Activated CD4-positive, alpha-beta memory T cell treated with anti-CD3 and anti-CD28 coated beads, Interleukin-2, amount 10 ng/mL, durations not matched to agents 7 days and 5 days (primary cell): ENCODE data around the gene BRF1. TPM values are rescaled to one million over a fixed set of nuclear protein-coding genes. Genes with fewer than 3 reads are reported as not detected.
A peak's percentile ranks its signal among the peaks of the same experiment; 100 is the strongest.
"Not testable (repeated sequence)": the region's sequence is repeated elsewhere in the genome, so short reads cannot be mapped to it uniquely, and the experiment has no call there.

Source experiments
- CTCF ChIA-PET: fragments of 350-600 bp; sonication (Branson Sonifier 250); formaldehyde crosslinking; loops from one replicate; lab custom pipeline; 2021; ENCODE audit warnings: antibody characterized with exemption, inconsistent platforms; lab: Charles Lee
- POLR2A ChIA-PET: fragments of 350-600 bp; sonication (Branson Sonifier 250); formaldehyde crosslinking; loops from one replicate; lab custom pipeline; 2021; ENCODE audit warnings: antibody characterized with exemption; lab: Charles Lee
- DNase-seq: peaks from one replicate; pipeline ENCODE4 v3.0.0-alpha.2; 2020
- H3K27ac Mint-ChIP-seq: one replicate; pipeline ENCODE4 v1.8.0; 2021; ENCODE audit warnings: mild to moderate bottlenecking, mixed read lengths
- H3K27me3 Mint-ChIP-seq: one replicate; pipeline ENCODE4 v1.8.0; 2021; ENCODE audit warnings: mixed read lengths
- H3K36me3 Mint-ChIP-seq: one replicate; pipeline ENCODE4 v1.8.0; 2021; ENCODE audit warnings: low read depth, mixed read lengths
- H3K4me1 Mint-ChIP-seq: one replicate; pipeline ENCODE4 v1.8.0; 2021; ENCODE audit warnings: mixed read lengths
- H3K4me3 Mint-ChIP-seq: one replicate; pipeline ENCODE4 v1.8.0; 2021; ENCODE audit warnings: mild to moderate bottlenecking, mixed read lengths
- H3K9me3 Mint-ChIP-seq: one replicate; pipeline ENCODE4 v1.8.0; 2021; ENCODE audit warnings: mixed read lengths
- total RNA-seq, 2 experiments: library from RNA; stranded (reverse); gene quantifications; one replicate each; pipeline ENCODE4 v1.2.3, GENCODE V29; 2021

Gene BRF1
- total RNA-seq, 2 experiments from 2014 or later = 37.4 to 40.7 TPM

- ChIA-PET POLR2A (interaction anchor here (0.7 to 2.3 kb wide), 6 partner anchors 9 to 240 kb away, joined by 3 to 18 read pairs (median 4); partner anchors contain the start of genes GPR132 and PACS2), CTCF (interaction anchor here (0.7 kb wide), 1 partner anchor 12 kb away, joined by 3 read pairs; no protein-coding TSS in a partner anchor)
- peak; percentile 34 for DNase-seq
- Mint-ChIP-seq H3K4me1 (peaks cover 28% of the 10 kb centered on the region), H3K27ac (no peak overlapping the region), H3K4me3 (no peak overlapping the region), H3K36me3 (no peaks in the 10 kb centered on the region), H3K27me3 (no peaks in the 10 kb centered on the region), H3K9me3 (no peaks in the 10 kb centered on the region)
These were observed 4.5 kb upstream of the BRF1 start for GRCh38 chr14:105305345-105305744.

- DNase-seq = no peak
- Mint-ChIP-seq H3K9me3 (no peaks in the 10 kb centered on the region), H3K27me3 (no peaks in the 10 kb centered on the region), H3K36me3 (peaks cover under 1% of the 10 kb centered on the region), H3K27ac (no peak overlapping the region), H3K4me3 (no peak overlapping the region), H3K4me1 (peaks cover 33% of the 10 kb centered on the region)
- ChIA-PET POLR2A (interaction anchor here (0.7 to 2.3 kb wide), 4 partner anchors 10 to 12 kb away, joined by 3 to 18 read pairs (median 4); partner anchors contain the start of gene PACS2), CTCF (interaction anchor here (0.7 kb wide), 1 partner anchor 11 kb away, joined by 3 read pairs; no protein-coding TSS in a partner anchor)
These were observed 3.8 kb upstream of the BRF1 start for GRCh38 chr14:105304565-105304964.

GRCh38 chr14:105303949-105304348 lies 3.1 kb upstream of the BRF1 start:
- Mint-ChIP-seq H3K4me3 (no peak overlapping the region), H3K4me1 (peaks cover 37% of the 10 kb centered on the region), H3K27ac (no peak overlapping the region), H3K9me3 (no peaks in the 10 kb centered on the region), H3K36me3 (peaks cover 4% of the 10 kb centered on the region), H3K27me3 (no peaks in the 10 kb centered on the region)
- ChIA-PET CTCF (no interaction called here), POLR2A (interaction anchor here (2.3 kb wide), 1 partner anchor 10 kb away, joined by 18 read pairs; the partner anchor contains the start of gene PACS2)
- no peak for DNase-seq

GRCh38 chr14:105301915-105302249 lies 1.1 kb upstream of the BRF1 start:
- H3K4me3 Mint-ChIP-seq = peak overlapping the region; percentile 83
- not testable (repeated sequence) for H3K36me3 Mint-ChIP-seq, H3K27ac Mint-ChIP-seq, H3K9me3 Mint-ChIP-seq, H3K27me3 Mint-ChIP-seq, DNase-seq
- ChIA-PET CTCF (interaction anchor here (0.6 to 2.0 kb wide), 3 partner anchors 17 to 133 kb away, joined by 3 to 4 read pairs (median 4); partner anchors contain the start of gene JAG2), POLR2A (interaction anchor here (1.0 to 3.1 kb wide), 4 partner anchors 13 to 276 kb away, joined by 3 to 93 read pairs (median 14); partner anchors contain the start of genes BTBD6 and PACS2)
- H3K4me1 Mint-ChIP-seq = peaks cover 44% of the 10 kb centered on the region

GRCh38 chr14:105301103-105301914 lies 508 bp upstream of the BRF1 start:
- ChIA-PET POLR2A (interaction anchor here (0.7 to 3.1 kb wide), 20 partner anchors 10 to 561 kb away, joined by 3 to 93 read pairs (median 4); partner anchors contain the start of genes BTBD6, CDCA4, GPR132 and NUDT14), CTCF (interaction anchor here (0.5 to 2.0 kb wide), 11 partner anchors 9 to 215 kb away, joined by 3 to 10 read pairs (median 4); partner anchors contain the start of genes BTBD6, JAG2 and PACS2)
- Mint-ChIP-seq H3K4me3 (peak overlapping the region; percentile 83), H3K27me3 (no peaks in the 10 kb centered on the region), H3K27ac (peak overlapping the region; percentile 89), H3K9me3 (no peaks in the 10 kb centered on the region), H3K36me3 (peaks cover 4% of the 10 kb centered on the region), H3K4me1 (peaks cover 44% of the 10 kb centered on the region)
- peak; percentile 99 for DNase-seq

- H3K4me3 Mint-ChIP-seq = peak overlapping the region; percentile 90
- no peaks in the 10 kb centered on the region for H3K27me3 Mint-ChIP-seq
- peaks cover 4% of the 10 kb centered on the region for H3K36me3 Mint-ChIP-seq
These were observed 903 bp downstream of the BRF1 start for GRCh38 chr14:105299654-105300541.

GRCh38 chr14:105297311-105297710 lies 3.5 kb downstream of the BRF1 start:
- H3K27me3 Mint-ChIP-seq, H3K9me3 Mint-ChIP-seq, H3K27ac Mint-ChIP-seq, CTCF ChIA-PET, DNase-seq, H3K4me3 Mint-ChIP-seq, H3K36me3 Mint-ChIP-seq: not testable (repeated sequence)
- H3K4me1 Mint-ChIP-seq = peaks cover 50% of the 10 kb centered on the region
- POLR2A ChIA-PET = interaction anchor here (0.8 kb wide), 1 partner anchor 49 kb away, joined by 3 read pairs; the partner anchor contains the start of gene BTBD6

More at GRCh38 chr14:105299654-105300541, 903 bp downstream of the BRF1 start:
- ChIA-PET CTCF (interaction anchor here (1.4 to 2.0 kb wide), 3 partner anchors 14 to 71 kb away, joined by 4 to 10 read pairs (median 8); partner anchors contain the start of genes BTBD6 and PACS2), POLR2A (interaction anchor here (0.9 to 3.1 kb wide), 13 partner anchors 8 to 274 kb away, joined by 3 to 93 read pairs (median 4); partner anchors contain the start of genes BTBD6, GPR132, NUDT14 and PACS2)
- peak; percentile 37 for DNase-seq
- H3K9me3 Mint-ChIP-seq = no peaks in the 10 kb centered on the region
- peak overlapping the region; percentile 81 for H3K27ac Mint-ChIP-seq
- peaks cover 39% of the 10 kb centered on the region for H3K4me1 Mint-ChIP-seq

GRCh38 chr14:105294142-105294597 lies 6.6 kb downstream of the BRF1 start:
- Mint-ChIP-seq H3K4me1 (peaks cover 54% of the 10 kb centered on the region), H3K27me3 (no peaks in the 10 kb centered on the region), H3K9me3 (no peaks in the 10 kb centered on the region), H3K27ac (peak overlapping the region; percentile 91), H3K36me3 (peaks cover 3% of the 10 kb centered on the region), H3K4me3 (peak overlapping the region; percentile 56)
- peak; percentile 81 for DNase-seq
- CTCF ChIA-PET = interaction anchor here (1.2 kb wide), 2 partner anchors 27 to 58 kb away, joined by 3 read pairs; no protein-coding TSS in a partner anchor
- POLR2A ChIA-PET = interaction anchor here (0.6 to 3.9 kb wide), 4 partner anchors 11 to 46 kb away, joined by 3 to 28 read pairs (median 4); partner anchors contain the start of genes BTBD6 and PACS2

GRCh38 chr14:105292826-105293711 lies 7.7 kb downstream of the BRF1 start:
- no peaks in the 10 kb centered on the region for H3K9me3 Mint-ChIP-seq
- ChIA-PET CTCF (interaction anchor here (0.8 to 1.6 kb wide), 6 partner anchors 8 to 199 kb away, joined by 3 to 5 read pairs (median 3); partner anchors contain the start of gene BRF1), POLR2A (interaction anchor here (0.5 to 3.9 kb wide), 9 partner anchors 8 to 267 kb away, joined by 3 to 28 read pairs (median 3); partner anchors contain the start of genes BRF1, BTBD6 and PACS2)
- DNase-seq = peak; percentile 64
- H3K4me1 Mint-ChIP-seq = peaks cover 50% of the 10 kb centered on the region
- H3K27ac Mint-ChIP-seq = peak overlapping the region; percentile 91
- peak overlapping the region; percentile 51 for H3K4me3 Mint-ChIP-seq
- H3K36me3 Mint-ChIP-seq = peaks cover 3% of the 10 kb centered on the region
- no peaks in the 10 kb centered on the region for H3K27me3 Mint-ChIP-seq

GRCh38 chr14:105290621-105291346 lies 10.0 kb downstream of the BRF1 start:
- Mint-ChIP-seq H3K9me3 (no peaks in the 10 kb centered on the region), H3K27me3 (no peaks in the 10 kb centered on the region), H3K4me1 (peaks cover 46% of the 10 kb centered on the region), H3K4me3 (no peak overlapping the region), H3K36me3 (peaks cover 3% of the 10 kb centered on the region), H3K27ac (peak overlapping the region; percentile 48)
- ChIA-PET CTCF (interaction anchor here (1.2 kb wide), 1 partner anchor 26 kb away, joined by 3 read pairs; no protein-coding TSS in a partner anchor), POLR2A (interaction anchor here (1.1 to 3.9 kb wide), 4 partner anchors 10 to 230 kb away, joined by 3 to 28 read pairs (median 16); partner anchors contain the start of genes BRF1 and PACS2)
- DNase-seq = no peak
